ENCODE data around the gene DNMT1.

- no peak for TF ChIP-seq POLR2A (IDR thresholded peaks at IDR 0.05)
- TF ChIP-seq CTCF (IDR thresholded peaks at IDR 0.05): no peak
- TF ChIP-seq POLR2AphosphoS5 (IDR thresholded peaks at IDR 0.05): no peak
Observed at GRCh38 chr19:10220695-10221094, 25.9 kb upstream of the DNMT1 start.

Measured in transverse colon (tissue), 4 donors.